Measurements from ENCODE around the gene FAM117A.

- TF ChIP-seq CTCF (IDR thresholded peaks at IDR 0.05) (no peak), KDM5A (IDR thresholded peaks at IDR 0.05) (no peak), MAX (IDR thresholded peaks at IDR 0.05) (no peak), SMC3 (IDR thresholded peaks at IDR 0.05) (no peak), RFX5 (IDR thresholded peaks at IDR 0.05) (no peak), POLR2A (IDR thresholded peaks at IDR 0.05; ENCODE audit: low read length) (no peak), ZC3H11A (IDR thresholded peaks at IDR 0.05) (no peak), ESRRA (IDR thresholded peaks at IDR 0.05; ENCODE audit: borderline replicate concordance, low read length) (no peak), HOXA7 (CRISPR knock-in tag; IDR thresholded peaks at IDR 0.05) (no peak), CBX8 (IDR thresholded peaks at IDR 0.05) (no peak)
Measured at GRCh38 chr17:49674507-49674906, 89.4 kb downstream of the FAM117A start.
